ENCODE results near the gene SH3YL1.

SH3YL1 gene

DNA sequence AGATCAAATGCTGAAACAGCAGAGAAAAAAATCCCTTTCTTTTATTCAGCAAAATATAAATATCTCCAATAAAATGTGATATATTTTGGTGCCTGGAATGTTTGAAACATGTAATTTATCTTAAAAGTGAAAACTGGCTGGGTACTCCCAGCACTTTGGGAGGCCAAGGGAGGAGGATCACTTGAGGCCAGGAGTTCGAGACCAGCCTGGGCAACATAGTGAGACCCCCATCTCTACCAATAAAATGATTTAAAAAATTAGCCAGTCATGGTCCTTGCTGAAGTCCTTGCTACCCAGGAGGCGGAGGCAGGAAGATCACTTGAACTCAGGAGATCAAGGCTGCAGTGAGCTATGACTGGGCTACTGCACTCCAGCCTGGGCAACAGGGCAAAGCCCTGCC lies 8.6 kb downstream of the SH3YL1 start:
- Histone ChIP-seq H3K4me2 (ENCODE audit: low read depth, low read length, poor library complexity, severe bottlenecking) (no peak overlapping the region), H3K9me3 (ENCODE audit: insufficient read depth, low read length) (peaks cover 11% of the 10 kb centered on the region; the same call in 1 of the 2 replicates), H3K9me2 (replicated peaks; ENCODE audit: insufficient read depth, low read length) (no peaks in the 10 kb centered on the region), H4K20me1 (ENCODE audit: low read depth, low read length) (no peaks in the 10 kb centered on the region), H2AFZ (ENCODE audit: low read depth, low read length, severe bottlenecking) (no peak overlapping the region), H3F3A (ENCODE audit: insufficient read depth) (no peaks in the 10 kb centered on the region), H3K4me3 (ENCODE audit: insufficient read depth, low read length, poor library complexity, severe bottlenecking) (no peak overlapping the region), H3K9ac (ENCODE audit: low read length) (no peak overlapping the region), H3K27ac (ENCODE audit: low read depth, low read length) (no peak overlapping the region), H3K79me2 (ENCODE audit: insufficient read depth, low read length) (no peaks in the 10 kb centered on the region), H3K27me3 (ENCODE audit: low read length) (no peaks in the 10 kb centered on the region), H3K36me3 (ENCODE audit: low read length) (peaks cover 2% of the 10 kb centered on the region; the same call in 1 of the 2 replicates)
- TF ChIP-seq, protein P1, sequence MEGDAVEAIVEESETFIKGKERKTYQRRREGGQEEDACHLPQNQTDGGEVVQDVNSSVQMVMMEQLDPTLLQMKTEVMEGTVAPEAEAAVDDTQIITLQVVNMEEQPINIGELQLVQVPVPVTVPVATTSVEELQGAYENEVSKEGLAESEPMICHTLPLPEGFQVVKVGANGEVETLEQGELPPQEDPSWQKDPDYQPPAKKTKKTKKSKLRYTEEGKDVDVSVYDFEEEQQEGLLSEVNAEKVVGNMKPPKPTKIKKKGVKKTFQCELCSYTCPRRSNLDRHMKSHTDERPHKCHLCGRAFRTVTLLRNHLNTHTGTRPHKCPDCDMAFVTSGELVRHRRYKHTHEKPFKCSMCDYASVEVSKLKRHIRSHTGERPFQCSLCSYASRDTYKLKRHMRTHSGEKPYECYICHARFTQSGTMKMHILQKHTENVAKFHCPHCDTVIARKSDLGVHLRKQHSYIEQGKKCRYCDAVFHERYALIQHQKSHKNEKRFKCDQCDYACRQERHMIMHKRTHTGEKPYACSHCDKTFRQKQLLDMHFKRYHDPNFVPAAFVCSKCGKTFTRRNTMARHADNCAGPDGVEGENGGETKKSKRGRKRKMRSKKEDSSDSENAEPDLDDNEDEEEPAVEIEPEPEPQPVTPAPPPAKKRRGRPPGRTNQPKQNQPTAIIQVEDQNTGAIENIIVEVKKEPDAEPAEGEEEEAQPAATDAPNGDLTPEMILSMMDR (IDR thresholded peaks at IDR 0.05; ENCODE audit: insufficient read depth, low read length, poor library complexity, severe bottlenecking) = no peak
- no peak for TF ChIP-seq EZH2phosphoT487 (conservative IDR thresholded peaks at IDR 0.05; ENCODE audit: low read length)

DNA sequence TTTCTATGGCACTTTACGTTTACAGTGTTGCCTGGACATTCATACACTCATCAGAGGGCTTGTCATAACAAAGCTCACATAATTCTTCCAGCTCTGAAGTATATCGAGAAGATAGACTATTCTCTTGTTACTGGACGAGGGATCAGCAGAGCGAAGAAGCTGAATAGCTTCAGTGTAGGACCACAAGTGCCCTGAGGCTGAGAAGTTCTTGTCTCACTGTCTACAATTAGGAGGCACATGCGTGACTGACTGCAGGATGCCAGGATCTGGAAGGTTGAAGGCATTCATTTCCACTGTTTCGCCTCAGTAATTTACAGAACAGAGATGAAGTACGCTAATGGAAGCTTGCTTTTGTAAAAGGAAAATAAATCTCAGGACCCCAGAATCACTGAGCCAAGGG lies 9.6 kb downstream of the SH3YL1 start:
- H3K9me2 ChIP-seq (replicated peaks; ENCODE audit: insufficient read depth, low read length) = no peaks in the 10 kb centered on the region
- no peak overlapping the region for H3K27ac ChIP-seq (ENCODE audit: low read depth, low read length)
- H3K9ac ChIP-seq (ENCODE audit: low read length) = no peak overlapping the region
- H3K27me3 ChIP-seq (ENCODE audit: low read length) = no peaks in the 10 kb centered on the region
- H4K20me1 ChIP-seq (ENCODE audit: low read depth, low read length) = no peaks in the 10 kb centered on the region
- no peaks in the 10 kb centered on the region for H3F3A ChIP-seq (ENCODE audit: insufficient read depth)
- H3K36me3 ChIP-seq (ENCODE audit: low read length) = no peaks in the 10 kb centered on the region
- no peak overlapping the region for H3K4me2 ChIP-seq (ENCODE audit: low read depth, low read length, poor library complexity, severe bottlenecking)
- H3K79me2 ChIP-seq (ENCODE audit: insufficient read depth, low read length) = no peaks in the 10 kb centered on the region
- H3K4me3 ChIP-seq (ENCODE audit: insufficient read depth, low read length, poor library complexity, severe bottlenecking) = no peak overlapping the region
- TF ChIP-seq, protein P1 (IDR thresholded peaks at IDR 0.05; ENCODE audit: insufficient read depth, low read length, poor library complexity, severe bottlenecking) = no peak
- no peak for TF ChIP-seq EZH2phosphoT487 (conservative IDR thresholded peaks at IDR 0.05; ENCODE audit: low read length)
- H3K9me3 ChIP-seq (ENCODE audit: insufficient read depth, low read length) = peaks cover 11% of the 10 kb centered on the region; the same call in 1 of the 2 replicates
- no peak overlapping the region for H2AFZ ChIP-seq (ENCODE audit: low read depth, low read length, severe bottlenecking)

DNA sequence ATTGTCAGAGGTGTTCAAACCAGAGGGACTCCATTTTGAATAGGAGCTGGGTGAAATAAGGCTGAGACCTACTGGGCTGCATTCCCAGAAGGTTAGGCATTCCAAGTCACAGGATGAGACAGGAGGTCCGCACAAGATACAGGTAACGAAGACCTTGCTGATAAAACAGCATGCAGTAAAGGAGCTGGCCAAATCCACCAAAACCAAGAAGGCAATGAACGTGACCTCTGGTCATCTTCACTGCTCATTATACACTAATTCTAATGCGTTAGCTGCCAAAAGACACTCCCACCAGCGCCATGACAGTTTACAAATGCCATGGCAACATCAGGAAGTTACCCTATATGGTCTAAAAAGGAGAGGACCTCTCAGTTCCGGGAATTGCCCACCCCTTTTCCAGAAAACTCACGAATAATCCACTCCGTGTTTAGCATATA lies 10.6 kb downstream of the SH3YL1 start:
- Histone ChIP-seq H3K9ac (ENCODE audit: low read length) (no peak overlapping the region), H3K36me3 (ENCODE audit: low read length) (no peaks in the 10 kb centered on the region), H3K79me2 (ENCODE audit: insufficient read depth, low read length) (no peaks in the 10 kb centered on the region), H3K27ac (ENCODE audit: low read depth, low read length) (no peak overlapping the region), H3K9me3 (ENCODE audit: insufficient read depth, low read length) (peaks cover 8% of the 10 kb centered on the region; the same call in 1 of the 2 replicates), H2AFZ (ENCODE audit: low read depth, low read length, severe bottlenecking) (no peak overlapping the region), H3K4me2 (ENCODE audit: low read depth, low read length, poor library complexity, severe bottlenecking) (no peak overlapping the region), H3K9me2 (replicated peaks; ENCODE audit: insufficient read depth, low read length) (no peaks in the 10 kb centered on the region), H3K4me3 (ENCODE audit: insufficient read depth, low read length, poor library complexity, severe bottlenecking) (no peak overlapping the region), H3F3A (ENCODE audit: insufficient read depth) (no peaks in the 10 kb centered on the region), H4K20me1 (ENCODE audit: low read depth, low read length) (no peaks in the 10 kb centered on the region), H3K27me3 (ENCODE audit: low read length) (no peaks in the 10 kb centered on the region)
- TF ChIP-seq, protein P1 (IDR thresholded peaks at IDR 0.05; ENCODE audit: insufficient read depth, low read length, poor library complexity, severe bottlenecking) = no peak
- no peak for TF ChIP-seq EZH2phosphoT487 (conservative IDR thresholded peaks at IDR 0.05; ENCODE audit: low read length)

Measured in SU-DHL-6 (cell line).